ENCODE measurements around the gene DNAJC2. TPM values are rescaled to one million over a fixed set of nuclear protein-coding genes. Genes with fewer than 3 reads are reported as not detected.
A peak's percentile ranks its signal among the peaks of the same experiment; 100 is the strongest.
"Not testable (repeated sequence)": the region's sequence is repeated elsewhere in the genome, so short reads cannot be mapped to it uniquely, and the experiment has no call there.

DNAJC2 gene
- total and polyA plus RNA-seq, 2 experiments from 2014 or later, result 40.1 to 168 TPM

DNA sequence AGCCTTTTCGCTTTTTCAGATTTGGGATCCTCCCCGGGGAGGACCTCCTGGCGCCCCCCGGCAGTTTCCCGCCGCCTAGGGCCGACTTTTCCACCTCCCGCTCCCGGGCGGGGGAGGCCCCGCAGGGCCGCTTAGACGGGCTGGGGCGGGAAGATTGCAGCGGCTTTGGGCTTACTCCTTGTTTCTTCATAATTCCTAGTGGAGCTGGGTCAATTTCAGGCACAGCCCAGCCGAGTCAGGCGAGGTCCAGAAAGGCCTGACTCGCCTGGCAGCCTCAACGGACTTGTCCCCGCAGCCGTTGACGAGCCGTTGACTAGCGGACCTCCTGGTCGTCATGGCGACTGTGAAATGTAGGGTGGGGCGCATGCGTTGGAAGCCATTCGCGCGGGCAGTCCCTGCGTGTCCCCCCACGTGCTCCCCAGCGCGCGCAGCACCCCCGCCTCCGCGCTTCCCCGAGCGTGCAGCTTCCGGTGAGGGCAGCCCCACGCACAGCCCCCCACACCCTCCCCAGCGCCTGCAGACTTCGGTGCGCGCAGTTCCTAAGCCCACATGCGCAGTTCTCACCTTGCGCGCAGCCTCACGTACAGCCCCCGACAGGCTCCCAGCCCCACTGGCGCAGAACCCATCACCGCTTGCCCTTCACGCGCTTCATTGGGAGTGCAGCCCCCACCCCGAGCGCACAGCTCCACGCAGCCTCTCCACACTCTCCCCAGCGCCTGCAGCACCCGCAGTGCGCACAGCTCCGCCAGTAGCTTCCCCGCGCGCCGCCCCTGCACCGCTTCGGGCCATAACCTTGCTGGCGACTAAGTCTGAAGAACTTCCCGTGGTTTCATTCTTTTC is 64.4 kb downstream of the DNAJC2 start:
- peaks cover 35% of the 10 kb centered on the region for H3K27me3 Mint-ChIP-seq (ENCODE audit: insufficient read depth, low read depth, poor library complexity)
- H3K36me3 ChIP-seq (ENCODE audit: insufficient read depth); H3K4me1 Mint-ChIP-seq; H3K36me3 Mint-ChIP-seq (ENCODE audit: low read depth); H3K27ac ChIP-seq (ENCODE audit: low read depth); H3K4me1 ChIP-seq (ENCODE audit: insufficient read depth); H3K27ac Mint-ChIP-seq; H3K9me2 ChIP-seq (ENCODE audit: insufficient read depth); H3K9me3 Mint-ChIP-seq; H3K79me2 ChIP-seq (replicated peaks; ENCODE audit: insufficient read depth); H4K20me1 ChIP-seq (replicated peaks; ENCODE audit: insufficient read depth); H3F3A ChIP-seq (replicated peaks; ENCODE audit: low read depth): not testable (repeated sequence)
- Histone ChIP-seq H3K27me3 (ENCODE audit: insufficient read depth) (peaks cover 54% of the 10 kb centered on the region), H3K4me3 (peak overlapping the region; percentile 74), H2AFZ (peak overlapping the region; percentile 99), H3K4me2 (peak overlapping the region; percentile 92)
- TF ChIP-seq EZH2 (IDR thresholded peaks at IDR 0.05; ENCODE audit: low read depth, unreplicated experiment), result peak; percentile 92
- ATAC-seq (peak; percentile 85), DNase-seq (ENCODE audit: low spot score) (peak; percentile 71)
- peak overlapping the region; percentile 88 for H3K4me3 Mint-ChIP-seq

- H3K27me3 Mint-ChIP-seq (ENCODE audit: insufficient read depth, low read depth, poor library complexity), result peaks cover 35% of the 10 kb centered on the region
- not testable (repeated sequence) for H3K4me1 ChIP-seq (ENCODE audit: insufficient read depth); H3K36me3 Mint-ChIP-seq (ENCODE audit: low read depth); H3K27ac ChIP-seq (ENCODE audit: low read depth); H3K4me1 Mint-ChIP-seq; H3K9me3 Mint-ChIP-seq; H3K27ac Mint-ChIP-seq; H3F3A ChIP-seq (replicated peaks; ENCODE audit: low read depth); H3K79me2 ChIP-seq (replicated peaks; ENCODE audit: insufficient read depth); H4K20me1 ChIP-seq (replicated peaks; ENCODE audit: insufficient read depth); H3K9me2 ChIP-seq (ENCODE audit: insufficient read depth); H3K36me3 ChIP-seq (ENCODE audit: insufficient read depth)
- ATAC-seq, result peak; percentile 87
- Histone ChIP-seq H3K27me3 (ENCODE audit: insufficient read depth) (peaks cover 54% of the 10 kb centered on the region), H3K4me3 (peak overlapping the region; percentile 74), H2AFZ (peak overlapping the region; percentile 99), H3K4me2 (peak overlapping the region; percentile 92)
- peak overlapping the region; percentile 88 for H3K4me3 Mint-ChIP-seq
- DNase-seq (ENCODE audit: low spot score), result peak; percentile 63
Measured at GRCh38 chr7:103279636-103279962, 65.0 kb downstream of the DNAJC2 start.

DNA sequence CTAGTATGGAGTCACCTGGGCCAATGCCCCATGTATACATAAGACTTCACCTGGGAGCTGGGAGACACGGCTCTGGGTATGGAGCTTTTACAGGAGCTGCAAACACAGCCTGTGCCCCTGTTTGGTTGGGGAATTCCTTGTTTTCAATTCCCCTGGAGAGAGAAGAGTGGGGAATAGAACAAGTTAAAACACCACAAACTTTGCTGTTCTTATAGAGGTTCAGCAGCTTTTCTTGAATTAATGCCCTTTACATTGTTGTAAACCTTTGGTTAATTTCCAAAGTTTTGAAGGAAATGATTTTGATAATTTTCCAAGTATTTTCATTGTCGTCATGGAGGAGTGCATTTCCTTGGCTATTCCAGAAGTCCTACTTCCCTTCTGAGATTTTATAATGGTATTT is 66.4 kb downstream of the DNAJC2 start:
- not testable (repeated sequence) for H3K36me3 Mint-ChIP-seq (ENCODE audit: low read depth); H3K9me3 Mint-ChIP-seq; H2AFZ ChIP-seq; H3K36me3 ChIP-seq (ENCODE audit: insufficient read depth); DNase-seq (ENCODE audit: low spot score); H4K20me1 ChIP-seq (replicated peaks; ENCODE audit: insufficient read depth); H3K4me3 ChIP-seq; H3K9me2 ChIP-seq (ENCODE audit: insufficient read depth); H3K27ac Mint-ChIP-seq; H3F3A ChIP-seq (replicated peaks; ENCODE audit: low read depth); ATAC-seq; H3K4me1 ChIP-seq (ENCODE audit: insufficient read depth); H3K79me2 ChIP-seq (replicated peaks; ENCODE audit: insufficient read depth); H3K27ac ChIP-seq (ENCODE audit: low read depth); H3K4me1 Mint-ChIP-seq; H3K4me2 ChIP-seq; H3K4me3 Mint-ChIP-seq
- peaks cover 54% of the 10 kb centered on the region for H3K27me3 ChIP-seq (ENCODE audit: insufficient read depth)
- peaks cover 35% of the 10 kb centered on the region for H3K27me3 Mint-ChIP-seq (ENCODE audit: insufficient read depth, low read depth, poor library complexity)

DNA sequence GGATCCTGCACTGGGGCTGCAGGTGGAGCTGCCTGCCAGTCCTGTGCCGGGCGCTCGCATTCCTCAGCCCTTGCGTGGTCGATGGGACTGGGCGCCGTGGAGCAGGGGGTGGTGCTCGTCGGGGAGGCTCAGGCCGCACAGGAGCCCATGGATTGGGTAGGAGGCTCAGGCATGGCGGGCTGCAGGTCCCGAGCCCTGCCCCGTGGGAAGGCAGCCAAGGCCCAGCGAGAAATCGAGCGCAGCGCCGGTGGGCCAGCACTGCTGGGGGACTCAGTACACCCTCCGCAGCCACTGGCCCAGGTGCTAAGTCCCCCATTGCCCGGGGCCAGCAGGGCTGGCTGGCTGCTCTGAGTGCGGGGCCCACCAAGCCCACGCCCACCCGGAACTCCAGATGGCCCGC is 69.7 kb downstream of the DNAJC2 start:
- H3K4me1 Mint-ChIP-seq; H3K27me3 Mint-ChIP-seq (ENCODE audit: insufficient read depth, low read depth, poor library complexity); H3K27ac Mint-ChIP-seq; H3K9me2 ChIP-seq (ENCODE audit: insufficient read depth); H2AFZ ChIP-seq; H3K27ac ChIP-seq (ENCODE audit: low read depth); H3K4me3 Mint-ChIP-seq; DNase-seq (ENCODE audit: low spot score); H3F3A ChIP-seq (replicated peaks; ENCODE audit: low read depth); H3K4me1 ChIP-seq (ENCODE audit: insufficient read depth); H3K36me3 Mint-ChIP-seq (ENCODE audit: low read depth); H3K36me3 ChIP-seq (ENCODE audit: insufficient read depth); H3K4me2 ChIP-seq; ATAC-seq; H3K9me3 Mint-ChIP-seq; H4K20me1 ChIP-seq (replicated peaks; ENCODE audit: insufficient read depth); H3K4me3 ChIP-seq; H3K79me2 ChIP-seq (replicated peaks; ENCODE audit: insufficient read depth): not testable (repeated sequence)
- H3K27me3 ChIP-seq (ENCODE audit: insufficient read depth), result peaks cover 25% of the 10 kb centered on the region

DNA sequence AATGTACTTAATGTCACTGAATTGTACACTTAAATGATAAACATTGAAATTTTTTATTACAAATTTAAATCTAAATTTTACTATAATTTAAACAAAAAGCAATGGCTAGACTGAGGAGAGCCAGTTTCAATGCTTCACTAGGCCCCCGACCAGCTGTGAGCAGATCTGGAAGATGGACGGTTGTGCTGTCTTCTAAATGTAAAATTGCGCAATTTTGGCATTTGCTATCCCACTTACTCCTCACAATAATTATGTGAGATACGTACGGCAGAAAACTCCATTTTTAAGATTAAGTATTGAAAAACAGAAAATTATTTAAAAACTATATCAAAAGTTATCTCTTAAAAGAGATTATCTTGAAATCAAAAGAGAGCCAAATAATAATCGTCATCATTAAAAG is 71.2 kb downstream of the DNAJC2 start:
- not testable (repeated sequence) for H3K4me3 ChIP-seq; H3K36me3 ChIP-seq (ENCODE audit: insufficient read depth); H3K9me3 Mint-ChIP-seq; H2AFZ ChIP-seq; H3K27ac ChIP-seq (ENCODE audit: low read depth); ATAC-seq; H3K4me1 ChIP-seq (ENCODE audit: insufficient read depth); H3F3A ChIP-seq (replicated peaks; ENCODE audit: low read depth); H3K9me2 ChIP-seq (ENCODE audit: insufficient read depth); H3K36me3 Mint-ChIP-seq (ENCODE audit: low read depth); H4K20me1 ChIP-seq (replicated peaks; ENCODE audit: insufficient read depth); H3K27me3 Mint-ChIP-seq (ENCODE audit: insufficient read depth, low read depth, poor library complexity); H3K4me2 ChIP-seq; H3K4me1 Mint-ChIP-seq; H3K4me3 Mint-ChIP-seq; H3K27ac Mint-ChIP-seq; DNase-seq (ENCODE audit: low spot score); H3K79me2 ChIP-seq (replicated peaks; ENCODE audit: insufficient read depth)
- H3K27me3 ChIP-seq (ENCODE audit: insufficient read depth), result peaks cover 10% of the 10 kb centered on the region

GRCh38 chr7:103266229-103266628 is 78.3 kb downstream of the DNAJC2 start:
- H3K27ac Mint-ChIP-seq; H3K4me1 Mint-ChIP-seq; H3K4me3 ChIP-seq; H3K4me2 ChIP-seq; H2AFZ ChIP-seq; H3K79me2 ChIP-seq (replicated peaks; ENCODE audit: insufficient read depth); H3K36me3 Mint-ChIP-seq (ENCODE audit: low read depth); DNase-seq (ENCODE audit: low spot score); H4K20me1 ChIP-seq (replicated peaks; ENCODE audit: insufficient read depth); H3K27me3 ChIP-seq (ENCODE audit: insufficient read depth); ATAC-seq; H3K27ac ChIP-seq (ENCODE audit: low read depth); H3F3A ChIP-seq (replicated peaks; ENCODE audit: low read depth); H3K27me3 Mint-ChIP-seq (ENCODE audit: insufficient read depth, low read depth, poor library complexity); H3K4me3 Mint-ChIP-seq; H3K9me3 Mint-ChIP-seq; H3K9me2 ChIP-seq (ENCODE audit: insufficient read depth); H3K4me1 ChIP-seq (ENCODE audit: insufficient read depth); H3K36me3 ChIP-seq (ENCODE audit: insufficient read depth): not testable (repeated sequence)
